Fibroblast of skin of right biceps (primary cell): ENCODE data around the gene RHOG.
"Not testable (repeated sequence)": the region's sequence is repeated elsewhere in the genome, so short reads cannot be mapped to it uniquely, and the experiment has no call there.

Experiments
- DNase-seq: peaks from one replicate; pipeline ENCODE4 v3.0.0-alpha.2; 2013

The RHOG gene

DNA sequence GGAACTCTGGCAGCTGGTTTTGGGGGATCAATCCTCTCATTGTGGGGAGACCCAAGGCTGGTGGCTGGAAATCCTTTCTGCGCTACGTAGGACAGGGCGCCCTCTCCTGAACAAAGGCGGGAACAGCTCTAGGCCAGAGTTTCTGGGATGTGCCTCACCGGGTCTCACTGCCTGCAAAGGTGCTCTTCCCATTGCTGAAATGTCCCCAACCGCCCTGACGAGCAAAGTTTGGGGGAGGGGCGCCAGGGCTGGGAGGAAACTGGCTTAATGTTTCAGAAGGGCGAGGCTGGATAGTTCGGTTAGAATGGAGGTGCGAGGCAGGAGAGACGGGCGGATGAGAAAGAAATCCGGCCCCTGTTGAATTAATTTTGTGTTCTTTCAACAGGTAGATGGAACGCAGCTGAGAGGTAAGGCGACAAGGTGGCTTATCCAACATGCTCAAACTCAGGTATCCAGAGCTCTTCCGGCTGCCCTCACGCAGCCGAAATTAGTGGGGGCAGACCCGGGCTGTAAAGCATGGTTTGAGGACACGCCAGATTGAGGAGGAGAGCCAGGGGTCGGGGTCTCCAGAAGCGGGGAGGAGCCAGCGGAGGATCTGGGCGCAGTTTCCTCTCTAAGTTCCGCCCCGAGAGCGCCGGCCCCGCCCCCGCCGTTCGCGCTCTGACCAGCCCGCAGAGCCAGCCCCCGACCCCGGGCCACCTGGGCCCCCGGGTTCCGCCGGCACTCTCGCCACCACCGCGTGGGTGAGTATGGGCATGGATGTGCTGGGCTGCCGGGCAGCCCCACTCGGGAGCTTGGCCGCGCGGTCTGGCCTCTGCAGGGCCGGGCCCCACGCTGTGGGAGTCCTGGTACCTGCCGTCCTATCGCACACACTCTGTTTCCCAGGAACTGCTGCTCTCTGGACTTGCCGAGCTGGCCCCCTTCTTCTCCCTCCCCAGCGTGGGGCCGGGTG is 32.6 kb downstream of the RHOG start, which contains the start of gene PGAP2:
Gene PGAP2, plus strand, starts transcription at position 652 of the 952 bp plus-strand sequence. CDS start 2,700 bp downstream, outside the sequence.
- DNase-seq = peak; percentile 53

DNA sequence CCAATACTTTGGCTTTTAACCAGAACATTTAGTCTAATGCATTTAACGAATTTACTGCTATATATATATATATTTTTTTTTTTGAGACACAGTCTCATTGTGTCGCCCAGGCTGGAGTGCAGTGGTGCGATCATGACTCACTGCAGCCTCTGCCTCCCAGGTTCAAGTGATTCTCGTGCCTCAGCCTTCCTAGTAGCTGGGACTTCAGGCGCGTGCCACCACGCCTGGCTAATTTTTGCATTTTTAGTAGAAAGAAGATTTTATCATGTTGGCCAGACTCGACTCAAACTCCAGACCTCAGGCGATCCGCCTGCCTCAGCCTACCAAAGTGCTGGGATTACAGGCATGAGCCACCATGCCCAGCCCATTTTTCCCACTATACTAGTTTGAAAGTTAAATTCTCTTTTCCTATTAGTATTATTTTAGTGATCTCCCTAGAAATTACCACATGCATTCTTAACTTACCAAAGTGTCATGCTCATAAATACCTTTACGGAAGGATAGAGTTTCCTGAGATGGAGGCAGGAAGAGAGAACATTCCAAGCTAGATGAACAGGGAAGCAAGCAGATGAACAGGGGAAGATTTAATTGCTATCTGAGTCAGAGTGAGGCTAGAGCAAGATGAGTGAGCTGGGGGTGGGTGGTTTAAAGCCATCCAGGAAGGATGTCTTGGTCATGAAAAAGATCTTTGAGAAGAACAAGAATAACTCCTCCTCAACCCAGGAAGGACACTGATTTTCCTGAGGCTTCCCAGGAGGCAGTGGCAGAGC is 36.8 kb downstream of the RHOG start:
- peak; percentile 87 for DNase-seq

DNA sequence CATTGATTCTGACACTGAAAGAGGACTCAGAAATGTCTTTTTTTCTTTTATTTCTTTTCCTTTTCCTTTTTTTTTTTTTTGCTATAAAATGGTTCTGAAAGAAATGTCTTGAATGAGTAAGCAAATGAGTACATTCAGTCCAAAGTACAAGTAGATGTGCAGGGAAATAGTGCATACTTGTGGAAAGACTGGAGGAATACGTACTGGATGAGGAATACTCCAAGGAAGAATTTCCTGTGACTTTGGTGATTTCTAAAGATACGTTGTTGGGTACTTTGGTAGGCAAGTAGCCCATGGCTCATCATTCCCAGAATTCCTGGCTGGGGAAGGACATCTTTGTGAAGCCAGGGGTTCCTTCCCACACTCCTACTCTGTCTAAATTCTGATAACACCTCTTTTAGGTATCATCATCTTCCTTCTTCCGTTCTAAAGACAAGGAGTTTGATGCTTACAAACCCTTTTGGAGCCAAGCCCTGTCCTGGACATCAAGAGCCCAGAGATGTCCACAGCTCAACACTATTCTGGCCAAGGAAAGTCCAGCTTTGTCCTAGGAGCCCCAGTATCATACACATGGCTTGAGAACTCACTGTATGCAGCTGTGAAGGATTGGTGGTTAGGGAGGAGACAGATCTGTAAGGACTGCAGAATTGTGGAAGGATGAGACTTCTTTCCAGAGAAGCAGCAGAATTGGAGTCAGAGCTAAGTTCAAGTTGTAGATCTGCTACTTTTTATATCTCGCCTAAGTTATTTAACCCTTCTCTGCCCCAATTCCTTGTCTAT is 38.6 kb downstream of the RHOG start:
- DNase-seq = peak; percentile 76

DNA sequence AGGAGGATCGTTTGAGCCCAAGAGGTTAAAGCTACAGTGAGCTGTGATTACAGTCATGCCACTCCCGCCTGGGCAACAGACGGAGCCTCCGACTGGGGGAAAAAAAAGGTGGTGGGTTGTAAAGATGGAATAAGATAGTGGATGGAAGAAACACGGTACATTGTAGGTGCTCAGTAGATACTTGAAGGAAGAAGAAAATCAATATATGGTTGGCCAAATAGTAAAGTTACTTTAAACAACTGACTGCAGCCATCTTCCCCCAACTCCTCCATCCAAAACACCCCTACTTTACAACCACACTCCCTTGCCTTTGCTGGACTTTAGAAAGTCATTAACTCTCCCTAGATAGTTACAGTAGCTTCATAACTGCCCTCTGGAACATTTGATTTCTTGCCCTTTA is 40.9 kb downstream of the RHOG start:
- no peak for DNase-seq

DNA sequence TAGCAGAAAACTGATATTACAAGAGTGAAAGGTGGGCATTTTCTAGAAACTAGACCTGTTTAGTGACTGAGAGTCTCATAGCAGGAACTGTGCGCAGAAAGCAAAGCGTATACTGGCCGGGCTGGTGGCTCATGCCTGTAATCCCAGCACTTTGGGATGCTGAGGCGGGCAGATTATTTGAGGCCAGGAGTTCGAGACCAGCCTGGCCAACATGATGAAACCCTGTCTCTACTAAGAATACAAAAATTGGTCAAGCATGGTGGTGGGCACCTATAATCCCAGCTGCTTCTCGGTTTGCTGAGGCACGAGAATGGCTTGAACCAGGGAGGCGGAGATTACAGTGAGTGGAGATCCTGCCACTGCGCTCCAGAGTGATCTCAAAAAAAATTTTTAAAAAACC is 41.6 kb downstream of the RHOG start:
- DNase-seq = no peak

DNA sequence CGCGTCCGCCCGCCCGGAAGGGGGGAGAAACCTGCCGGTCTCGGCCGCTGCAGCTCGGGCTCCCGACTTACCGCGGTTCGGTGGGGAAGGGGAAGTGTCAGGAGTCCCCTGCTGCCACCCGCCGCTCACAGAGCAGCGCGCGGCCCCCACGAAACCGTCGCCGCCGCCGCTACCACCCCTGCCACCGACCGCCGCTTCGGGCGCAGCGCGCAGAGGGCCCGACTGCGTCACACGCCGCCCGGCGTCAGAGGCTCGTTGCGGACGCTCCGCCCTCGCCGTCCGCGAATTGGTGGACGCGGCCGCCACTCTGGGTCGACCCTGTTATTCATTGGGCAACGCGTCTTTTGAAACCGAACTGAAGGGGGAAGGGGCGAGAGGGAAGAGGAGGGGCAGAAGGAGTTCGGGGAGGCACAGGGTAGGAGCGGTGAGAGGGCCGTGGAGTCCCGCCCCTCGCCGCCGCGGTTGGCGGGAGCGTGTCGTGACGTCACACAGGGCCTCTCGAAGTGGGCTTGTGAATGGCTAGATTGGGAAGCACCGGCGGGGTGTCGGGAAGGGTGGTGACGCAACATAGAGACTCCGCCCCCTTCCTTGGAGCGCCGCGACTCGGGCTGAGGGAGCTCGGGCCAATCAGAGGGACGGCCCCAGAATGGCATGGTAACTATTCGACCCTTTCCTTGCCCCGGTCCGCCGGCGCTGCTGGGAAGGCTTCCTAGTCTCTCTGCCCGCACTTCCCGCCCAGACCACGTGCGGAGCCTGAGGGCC is 43.2 kb downstream of the RHOG start, which contains the start of gene NUP98:
Gene NUP98, minus strand, starts transcription at position 226 of the 762 bp plus-strand sequence. CDS start 15,437 bp downstream, outside the sequence.
- peak; percentile 100 for DNase-seq

DNA sequence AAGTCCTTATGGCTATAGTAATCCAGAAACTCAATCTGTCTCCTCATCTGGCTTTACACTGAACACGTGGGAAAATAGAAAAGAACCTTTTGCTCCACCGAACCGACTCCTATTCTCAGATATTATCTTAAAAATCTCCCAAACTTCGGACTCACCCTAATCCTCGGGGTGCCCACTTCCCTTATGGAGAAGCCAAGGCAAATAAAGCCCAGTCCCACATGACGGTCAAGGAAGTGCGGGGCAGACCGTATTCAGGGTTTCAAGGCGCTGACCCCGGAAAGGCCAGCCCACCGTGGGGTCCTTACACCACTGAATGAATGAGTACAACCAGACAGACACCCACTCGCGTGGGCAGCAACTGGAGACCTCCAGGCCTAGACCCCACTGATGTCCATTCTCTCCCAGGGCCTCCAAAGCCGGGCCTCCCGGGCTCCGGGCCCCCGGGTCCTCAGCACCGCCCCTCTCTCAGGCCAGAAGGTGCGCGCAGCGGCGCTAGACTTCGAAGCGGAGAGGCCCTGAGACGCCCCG is 43.9 kb downstream of the RHOG start:
- DNase-seq = no peak

DNA sequence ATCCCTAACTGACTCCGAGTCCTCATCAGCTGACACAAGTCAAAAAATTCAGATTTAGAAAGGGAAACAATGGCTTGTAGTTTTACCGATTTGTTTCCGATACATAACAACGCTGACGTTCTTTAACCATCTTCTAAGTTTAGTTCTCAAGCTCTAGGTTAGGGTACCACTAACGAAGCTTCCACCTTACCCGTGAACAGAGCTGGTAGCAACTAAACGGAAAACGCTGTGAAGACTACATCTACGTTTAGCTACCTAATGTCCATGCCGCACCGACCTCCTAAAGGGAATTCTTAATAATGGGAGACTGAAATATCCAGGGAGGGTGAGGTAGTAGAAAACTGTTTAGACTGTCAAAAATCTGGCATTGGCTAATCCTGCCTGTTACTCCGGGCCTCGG is 44.4 kb downstream of the RHOG start:
- DNase-seq = no peak

DNA sequence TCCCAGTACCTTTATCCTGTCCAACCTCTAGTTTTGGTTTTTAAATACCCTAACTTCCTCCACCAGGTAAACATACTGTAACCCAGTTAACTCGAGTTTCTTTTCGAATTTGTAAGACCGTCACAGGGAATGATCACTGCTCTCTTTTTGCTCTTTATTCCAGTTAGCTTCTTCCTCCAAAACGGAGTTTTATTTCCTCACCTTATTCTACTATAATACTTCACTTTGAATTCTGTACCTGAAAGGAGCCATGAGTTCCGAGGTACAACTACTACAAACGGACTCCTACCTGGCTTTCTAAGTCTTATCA is 44.8 kb downstream of the RHOG start:
- no peak for DNase-seq

DNA sequence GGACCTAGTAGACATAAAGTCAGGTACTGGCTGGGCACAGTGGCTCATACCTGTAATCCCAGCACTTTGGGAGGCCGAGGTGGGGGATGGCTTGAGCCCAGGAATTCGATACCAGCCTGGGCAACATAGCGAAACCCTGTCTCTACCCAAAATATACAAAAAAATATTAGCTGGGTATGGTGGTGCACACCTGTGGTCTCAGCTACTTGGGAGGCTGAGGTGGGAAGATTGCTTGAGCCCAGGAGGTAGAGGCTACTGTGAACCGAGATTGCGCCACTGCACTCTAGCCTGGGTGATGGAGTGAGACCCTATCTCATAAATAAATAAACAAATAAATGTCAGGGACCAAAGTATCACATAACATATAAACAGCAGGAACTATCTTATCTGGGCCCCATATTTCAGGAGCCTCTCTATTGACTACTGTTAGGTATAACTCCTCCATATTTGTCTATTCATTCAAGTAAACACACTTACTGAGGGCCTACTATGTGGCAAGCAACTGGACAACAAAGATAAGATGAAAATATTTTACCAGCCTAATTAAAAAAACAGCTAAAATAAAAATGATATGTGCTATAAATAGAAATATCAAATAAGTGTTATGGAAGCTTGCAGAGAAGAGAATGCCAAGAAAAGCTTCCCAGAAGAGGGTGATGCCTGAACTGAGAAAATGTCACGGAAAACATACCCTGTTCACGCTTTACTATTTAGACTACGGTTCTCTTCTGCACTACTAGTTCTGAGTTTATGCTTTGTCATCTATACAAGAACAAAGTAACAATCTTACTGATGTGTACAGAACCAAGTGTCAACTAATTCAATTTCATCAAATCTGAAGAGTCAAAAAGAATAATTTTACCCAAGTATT is 45.4 kb downstream of the RHOG start:
- DNase-seq = no peak

DNA sequence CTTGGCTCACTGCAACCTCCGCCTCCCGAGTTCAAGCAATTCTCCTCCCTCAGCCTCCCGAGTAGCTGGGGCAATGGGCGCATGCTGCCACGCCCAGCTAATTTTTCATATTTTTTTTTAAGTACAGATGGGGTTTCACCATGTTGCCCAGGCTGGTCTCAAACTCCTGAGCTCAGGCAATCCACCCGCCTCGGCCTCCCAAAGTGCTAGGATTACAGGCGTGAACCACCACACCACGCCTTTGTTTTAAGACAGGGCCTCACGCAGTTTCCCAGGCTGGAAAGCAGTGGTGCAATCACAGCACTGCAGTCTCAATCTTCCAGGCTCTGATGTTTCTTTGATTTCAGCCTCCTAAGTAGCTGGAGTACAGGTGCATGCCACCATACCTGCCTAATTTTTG is 46.4 kb downstream of the RHOG start:
- not testable (repeated sequence) for DNase-seq

DNA sequence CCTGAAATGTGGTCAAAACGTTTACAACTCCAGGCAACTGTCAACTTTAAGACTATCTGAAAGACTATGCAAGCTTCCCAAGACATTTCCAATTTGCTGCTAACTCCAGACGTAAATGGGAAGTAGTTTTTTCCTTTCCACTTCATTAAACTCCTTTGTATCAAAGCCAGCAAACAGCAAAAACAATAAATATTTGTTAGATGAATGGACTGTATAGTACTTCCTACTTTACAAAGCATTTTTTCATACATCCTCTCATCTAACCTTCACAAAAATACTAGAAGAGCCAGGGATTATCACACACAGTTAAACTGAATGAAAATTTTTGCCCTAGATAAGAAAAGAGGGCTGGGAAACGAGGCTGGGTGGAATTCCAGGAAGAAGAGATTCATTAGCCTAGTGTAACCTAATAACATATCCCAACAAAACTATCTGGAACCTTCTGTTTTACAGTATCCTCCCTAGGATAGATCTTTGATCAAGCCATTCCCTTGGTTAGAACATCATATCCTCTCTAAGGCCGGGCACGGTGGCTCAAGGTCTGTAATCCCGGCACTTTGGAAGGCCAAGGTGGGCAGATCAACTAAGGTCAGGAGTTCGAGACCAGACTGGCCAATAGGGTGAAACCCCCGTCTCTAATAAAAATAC is 53.9 kb downstream of the RHOG start:
- DNase-seq = no peak

DNA sequence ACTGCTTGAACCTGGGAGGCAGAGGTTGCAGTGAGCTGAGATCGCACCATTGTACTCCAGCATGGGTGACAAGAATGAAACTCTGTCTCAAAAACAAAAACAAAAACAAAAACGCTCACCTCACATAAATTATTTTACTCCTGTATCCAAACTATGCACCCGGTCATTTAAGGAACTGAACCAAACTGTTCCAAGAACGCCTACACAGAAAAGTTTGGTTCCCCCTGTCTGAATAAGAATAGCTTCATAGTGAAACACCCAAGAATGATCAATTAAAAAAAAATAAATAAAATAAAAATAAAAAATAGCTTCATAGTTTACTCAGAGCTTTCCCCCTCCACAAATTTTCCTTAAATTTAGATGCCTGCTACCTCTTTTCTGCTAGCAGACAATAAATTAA is 57.1 kb downstream of the RHOG start:
- DNase-seq = no peak

DNA sequence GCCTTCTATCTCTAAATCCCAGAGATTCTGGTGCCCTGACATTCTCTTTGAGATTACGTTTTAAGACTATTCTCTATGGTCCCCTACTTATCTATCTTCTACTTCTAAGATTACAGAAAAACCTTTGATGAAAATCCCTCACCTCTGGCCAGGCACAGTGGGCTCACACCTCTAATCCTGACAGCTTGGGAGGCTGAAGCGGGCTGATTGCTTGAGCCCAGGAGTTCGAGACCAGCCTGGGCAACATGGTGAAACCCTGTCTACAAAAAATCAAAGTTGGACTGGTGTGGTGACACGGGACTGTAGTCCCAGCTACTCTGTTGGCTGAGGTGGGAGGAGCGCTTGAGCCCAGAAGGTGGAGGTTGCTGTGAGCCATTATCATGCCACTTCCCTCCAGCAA is 57.8 kb downstream of the RHOG start:
- DNase-seq = no peak

DNA sequence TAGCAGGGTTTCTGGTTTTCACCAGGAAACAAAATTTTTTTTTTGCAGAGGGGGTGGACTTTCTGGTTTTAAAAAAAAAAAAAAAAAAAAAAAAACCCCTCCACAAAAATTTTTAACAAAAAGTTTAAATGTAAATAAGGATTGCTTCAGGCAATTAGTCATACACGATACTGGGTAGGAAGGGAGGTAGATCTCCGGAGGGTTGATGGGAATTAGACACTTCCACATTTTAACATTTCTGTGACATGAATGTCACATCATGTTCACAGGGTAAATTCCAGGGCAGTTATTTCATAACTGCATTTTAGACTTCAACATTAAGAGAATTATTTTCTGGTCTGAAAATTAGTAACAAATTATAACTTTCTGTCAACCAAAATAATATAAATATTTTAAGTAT is 59.3 kb downstream of the RHOG start:
- DNase-seq = peak; percentile 60
